Measurements from ENCODE around the gene NAA10. TPM values are rescaled to one million over a fixed set of nuclear protein-coding genes. Genes with fewer than 3 reads are reported as not detected.
A peak's percentile ranks its signal among the peaks of the same experiment; 100 is the strongest.

NAA10 gene
- total RNA-seq, 1 donor from 2014 or later = 156 TPM

- Mint-ChIP-seq H3K27ac (no peak overlapping the region), H3K36me3 (ENCODE audit: low read depth) (peaks cover 12% of the 10 kb centered on the region), H3K9me3 (no peaks in the 10 kb centered on the region), H3K27me3 (ENCODE audit: insufficient read depth) (no peaks in the 10 kb centered on the region), H3K4me3 (no peak overlapping the region), H3K4me1 (ENCODE audit: low read depth) (peaks cover 9% of the 10 kb centered on the region)
- intact Hi-C loops (cut with micrococcal nuclease) = no loop called here
- no peak for DNase-seq (ENCODE audit: low spot score)
Observed at GRCh38 chrX:153951683-153952372, 17.0 kb upstream of the NAA10 start.

- Mint-ChIP-seq H3K27me3 (ENCODE audit: insufficient read depth) (no peaks in the 10 kb centered on the region), H3K9me3 (no peaks in the 10 kb centered on the region), H3K4me1 (ENCODE audit: low read depth) (peaks cover 9% of the 10 kb centered on the region), H3K27ac (no peak overlapping the region), H3K36me3 (ENCODE audit: low read depth) (peaks cover 9% of the 10 kb centered on the region), H3K4me3 (no peak overlapping the region)
- no peak for DNase-seq (ENCODE audit: low spot score)
- intact Hi-C loops (cut with micrococcal nuclease) = no loop called here
Observed at GRCh38 chrX:153950127-153950526, 15.3 kb upstream of the NAA10 start.

GRCh38 chrX:153948847-153949805, 14.3 kb upstream of the NAA10 start:
- Mint-ChIP-seq H3K27ac (peak overlapping the region; percentile 52), H3K27me3 (ENCODE audit: insufficient read depth) (no peaks in the 10 kb centered on the region), H3K4me1 (ENCODE audit: low read depth) (peaks cover 9% of the 10 kb centered on the region), H3K4me3 (no peak overlapping the region), H3K9me3 (no peaks in the 10 kb centered on the region), H3K36me3 (ENCODE audit: low read depth) (peaks cover 11% of the 10 kb centered on the region)
- intact Hi-C loops (cut with micrococcal nuclease) = no loop called here
- no peak for DNase-seq (ENCODE audit: low spot score)

- Mint-ChIP-seq H3K27me3 (ENCODE audit: insufficient read depth) (no peaks in the 10 kb centered on the region), H3K27ac (peak overlapping the region; percentile 68), H3K4me1 (ENCODE audit: low read depth) (peaks cover 9% of the 10 kb centered on the region), H3K4me3 (no peak overlapping the region), H3K36me3 (ENCODE audit: low read depth) (peaks cover 11% of the 10 kb centered on the region), H3K9me3 (no peaks in the 10 kb centered on the region)
- intact Hi-C loops (cut with micrococcal nuclease) = no loop called here
- no peak for DNase-seq (ENCODE audit: low spot score)
Observed at GRCh38 chrX:153948002-153948466, 13.2 kb upstream of the NAA10 start.

- Mint-ChIP-seq H3K27ac (peak overlapping the region; percentile 91), H3K27me3 (ENCODE audit: insufficient read depth) (no peaks in the 10 kb centered on the region), H3K4me1 (ENCODE audit: low read depth) (peaks cover 9% of the 10 kb centered on the region), H3K36me3 (ENCODE audit: low read depth) (peaks cover 11% of the 10 kb centered on the region), H3K4me3 (peak overlapping the region; percentile 3), H3K9me3 (no peaks in the 10 kb centered on the region)
- intact Hi-C loops (cut with micrococcal nuclease) = loop anchor here (1.0 kb wide), 3 partner anchors 21 to 183 kb away; partner anchors contain the start of genes ARHGAP4 and PLXNB3
- DNase-seq (ENCODE audit: low spot score) = peak; percentile 67
Observed at GRCh38 chrX:153947009-153947769, 12.4 kb upstream of the NAA10 start.

GRCh38 chrX:153945956-153946943, 11.4 kb upstream of the NAA10 start:
- intact Hi-C loops (cut with micrococcal nuclease) = no loop called here
- H3K9me3 Mint-ChIP-seq = no peaks in the 10 kb centered on the region
- peaks cover 12% of the 10 kb centered on the region for H3K36me3 Mint-ChIP-seq (ENCODE audit: low read depth)
- no peak overlapping the region for H3K27ac Mint-ChIP-seq
- no peak overlapping the region for H3K4me3 Mint-ChIP-seq
- H3K4me1 Mint-ChIP-seq (ENCODE audit: low read depth) = peaks cover 11% of the 10 kb centered on the region
- DNase-seq (ENCODE audit: low spot score) = no peak
- H3K27me3 Mint-ChIP-seq (ENCODE audit: insufficient read depth) = no peaks in the 10 kb centered on the region

- intact Hi-C loops (cut with micrococcal nuclease) = no loop called here
- DNase-seq (ENCODE audit: low spot score) = no peak
- no peak overlapping the region for H3K27ac Mint-ChIP-seq
- no peaks in the 10 kb centered on the region for H3K27me3 Mint-ChIP-seq (ENCODE audit: insufficient read depth)
- H3K36me3 Mint-ChIP-seq (ENCODE audit: low read depth) = peaks cover 8% of the 10 kb centered on the region
- H3K4me3 Mint-ChIP-seq = peak overlapping the region; percentile 54
- H3K9me3 Mint-ChIP-seq = no peaks in the 10 kb centered on the region
- H3K4me1 Mint-ChIP-seq (ENCODE audit: low read depth) = peaks cover 14% of the 10 kb centered on the region
Observed at GRCh38 chrX:153944800-153945150, 9.9 kb upstream of the NAA10 start.

GRCh38 chrX:153944140-153944799, 9.4 kb upstream of the NAA10 start, which contains the start of gene RENBP:
Gene RENBP (minus strand): TSS chrX:153944643. CDS start chrX:153944610, 33 bp downstream.
- H3K27me3 Mint-ChIP-seq (ENCODE audit: insufficient read depth) = no peaks in the 10 kb centered on the region
- DNase-seq (ENCODE audit: low spot score) = no peak
- H3K36me3 Mint-ChIP-seq (ENCODE audit: low read depth) = peaks cover 8% of the 10 kb centered on the region
- H3K27ac Mint-ChIP-seq = peak within 1 kb of the TSS; percentile 68
- intact Hi-C loops (cut with micrococcal nuclease) = no loop called here
- no peaks in the 10 kb centered on the region for H3K9me3 Mint-ChIP-seq
- H3K4me1 Mint-ChIP-seq (ENCODE audit: low read depth) = peaks cover 14% of the 10 kb centered on the region
- peak within 1 kb of the TSS; percentile 84 for H3K4me3 Mint-ChIP-seq

- H3K9me3 Mint-ChIP-seq = no peaks in the 10 kb centered on the region
- peak overlapping the region; percentile 72 for H3K4me3 Mint-ChIP-seq
- intact Hi-C loops (cut with micrococcal nuclease) = no loop called here
- H3K4me1 Mint-ChIP-seq (ENCODE audit: low read depth) = peaks cover 4% of the 10 kb centered on the region
- DNase-seq (ENCODE audit: low spot score) = no peak
- H3K27me3 Mint-ChIP-seq (ENCODE audit: insufficient read depth) = no peaks in the 10 kb centered on the region
- peak overlapping the region; percentile 58 for H3K27ac Mint-ChIP-seq
- H3K36me3 Mint-ChIP-seq (ENCODE audit: low read depth) = peaks cover 5% of the 10 kb centered on the region
Observed at GRCh38 chrX:153941336-153942252, 6.8 kb upstream of the NAA10 start.

GRCh38 chrX:153939573-153939972, 4.7 kb upstream of the NAA10 start:
- Mint-ChIP-seq H3K27me3 (ENCODE audit: insufficient read depth) (no peaks in the 10 kb centered on the region), H3K9me3 (no peaks in the 10 kb centered on the region), H3K4me1 (ENCODE audit: low read depth) (peaks cover 4% of the 10 kb centered on the region), H3K4me3 (no peak overlapping the region), H3K27ac (no peak overlapping the region), H3K36me3 (ENCODE audit: low read depth) (peaks cover 5% of the 10 kb centered on the region)
- DNase-seq (ENCODE audit: low spot score) = no peak
- intact Hi-C loops (cut with micrococcal nuclease) = no loop called here
